Tongue (tissue), 3 donors: ENCODE data around the gene VPS39. TPM values are rescaled to one million over a fixed set of nuclear protein-coding genes. Genes with fewer than 3 reads are reported as not detected.
A peak's percentile ranks its signal among the peaks of the same experiment; 100 is the strongest.

Experiments
- DNase-seq: peaks from one replicate; pipeline ENCODE4 v3.0.0-alpha.2; 2015
- small RNA-seq: library from RNA; depleted of rRNA; stranded (forward); fragments of <200 nt; gene quantifications from one replicate; pipeline ENCODE3, GENCODE V24; 2014; ENCODE audit warnings: low replicate concordance
- total RNA-seq: library from RNA; depleted of rRNA; stranded (reverse); fragments of >200 nt; gene quantifications from one replicate; pipeline ENCODE4 v1.2.3, GENCODE V29; 2014

The VPS39 gene
- total RNA-seq, 1 donor from 2014 or later, result 36.1 TPM

DNA sequence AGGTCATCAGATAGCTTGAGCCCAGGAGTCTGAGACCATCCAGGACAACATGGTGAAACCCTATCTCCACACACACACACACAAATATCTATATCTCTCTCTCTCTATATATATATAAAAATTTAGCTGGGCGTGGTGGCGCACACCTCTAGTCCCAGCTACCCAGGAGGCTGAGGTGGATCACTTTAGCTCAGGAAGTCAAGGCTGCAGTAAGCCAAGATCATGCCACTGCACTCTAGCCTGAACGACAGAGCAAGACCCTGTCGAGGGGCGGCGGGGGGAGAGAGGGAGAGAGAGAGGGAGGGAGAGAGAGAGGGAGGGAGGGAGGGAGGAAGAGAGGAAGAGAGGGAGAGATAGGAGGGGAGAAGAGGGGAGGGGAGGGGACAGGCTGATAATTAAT lies 79.6 kb downstream of the VPS39 start:
- no peak for DNase-seq

DNA sequence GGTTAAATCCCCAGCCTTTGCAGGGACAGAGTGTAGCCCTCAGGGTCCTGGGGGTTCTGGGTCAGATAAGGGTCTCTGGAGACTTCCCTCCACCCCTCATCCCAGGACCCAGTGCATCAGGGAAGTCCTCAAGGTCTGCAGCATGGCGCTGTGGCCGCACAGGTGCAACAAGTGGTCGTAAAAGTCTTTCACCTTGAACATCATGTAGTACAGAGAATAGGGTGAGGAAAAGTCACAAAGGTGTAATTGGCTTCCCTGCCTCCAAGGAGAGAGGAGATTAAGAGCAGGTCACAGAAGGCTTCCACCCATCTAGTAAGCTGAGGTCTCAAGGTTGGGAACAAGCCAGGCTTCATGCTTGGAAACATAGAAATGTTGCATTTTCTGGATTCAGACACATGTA lies 84.6 kb downstream of the VPS39 start:
- no peak for DNase-seq

DNA sequence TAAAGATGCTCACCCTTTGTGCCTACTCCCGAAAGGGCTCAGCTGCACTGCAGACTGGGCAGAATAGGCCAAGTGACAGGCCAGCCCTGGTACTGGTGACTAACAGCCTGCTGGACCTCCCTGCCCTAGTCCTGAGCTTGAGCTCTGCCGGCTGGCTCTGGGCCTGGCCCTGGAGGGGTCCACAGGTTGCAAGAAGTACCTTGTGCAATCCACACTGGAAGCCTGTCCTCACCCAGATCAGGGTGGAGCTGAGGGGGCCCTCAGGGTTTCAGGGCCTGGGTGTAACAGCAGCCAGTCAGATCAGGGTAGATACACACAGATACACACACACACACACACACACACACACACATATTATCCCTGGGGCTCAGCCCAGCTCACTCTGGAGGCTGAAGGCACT lies 86.4 kb downstream of the VPS39 start:
- no peak for DNase-seq

GRCh38 chr15:42121021-42121420 lies 87.1 kb downstream of the VPS39 start:
- DNase-seq, result no peak

DNA sequence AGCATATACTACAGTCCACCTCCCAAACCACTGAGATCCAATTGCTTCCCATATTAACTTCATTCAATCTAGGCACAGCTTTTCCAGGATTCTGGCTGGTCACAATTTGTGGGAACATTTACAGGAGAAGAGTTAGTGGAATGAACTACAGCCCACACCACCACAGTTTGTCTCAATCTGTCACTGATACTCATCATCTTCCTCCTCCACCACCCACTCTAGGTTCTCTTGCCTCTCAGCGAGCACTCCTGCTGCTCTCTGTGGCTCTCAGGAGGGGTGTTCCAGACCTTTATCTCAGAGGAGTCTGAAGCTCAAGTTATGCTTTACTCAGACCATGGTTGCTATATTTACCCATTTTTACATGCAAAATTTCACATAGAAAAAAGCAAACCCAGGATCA lies 87.8 kb downstream of the VPS39 start:
- no peak for DNase-seq

- DNase-seq, result no peak
These were observed 88.7 kb downstream of the VPS39 start for GRCh38 chr15:42119446-42119760.

DNA sequence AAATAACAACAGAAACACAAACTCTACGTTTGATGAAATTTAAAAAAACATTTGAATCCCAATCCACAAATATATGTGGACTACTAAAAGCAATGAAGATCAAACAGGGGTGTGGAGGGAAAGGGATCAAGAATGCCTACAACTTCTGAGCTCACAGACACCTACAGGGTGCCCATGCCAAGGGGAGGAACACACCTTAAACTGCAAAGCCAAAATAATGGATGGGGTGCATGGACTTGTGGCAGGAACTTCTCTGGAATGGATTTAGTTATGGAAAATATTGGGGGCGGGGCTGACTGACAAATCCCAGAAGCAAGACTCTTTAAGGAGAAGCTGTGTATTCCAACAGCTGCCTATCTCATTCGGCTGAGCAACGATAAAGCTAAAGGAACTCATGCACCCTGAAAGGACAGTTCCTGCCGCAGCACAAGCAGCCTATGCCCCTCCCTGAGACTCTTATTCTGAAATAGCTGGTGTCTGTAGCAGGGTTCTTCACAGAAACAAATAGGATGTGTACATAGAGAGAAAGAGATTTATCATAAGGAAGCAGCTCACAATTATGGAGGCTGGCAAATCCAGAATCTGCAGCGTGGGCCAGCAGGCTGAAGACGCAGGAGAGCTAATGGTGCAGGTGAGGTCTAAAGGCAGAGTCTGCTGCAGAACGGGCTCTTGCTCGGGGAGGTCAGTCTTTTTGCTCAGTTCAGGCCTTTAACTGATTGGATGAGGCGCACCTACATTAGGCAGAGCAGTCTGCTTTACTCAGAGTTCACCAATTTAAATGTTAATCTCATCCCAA lies 89.3 kb downstream of the VPS39 start:
- peak; percentile 62 for DNase-seq

DNA sequence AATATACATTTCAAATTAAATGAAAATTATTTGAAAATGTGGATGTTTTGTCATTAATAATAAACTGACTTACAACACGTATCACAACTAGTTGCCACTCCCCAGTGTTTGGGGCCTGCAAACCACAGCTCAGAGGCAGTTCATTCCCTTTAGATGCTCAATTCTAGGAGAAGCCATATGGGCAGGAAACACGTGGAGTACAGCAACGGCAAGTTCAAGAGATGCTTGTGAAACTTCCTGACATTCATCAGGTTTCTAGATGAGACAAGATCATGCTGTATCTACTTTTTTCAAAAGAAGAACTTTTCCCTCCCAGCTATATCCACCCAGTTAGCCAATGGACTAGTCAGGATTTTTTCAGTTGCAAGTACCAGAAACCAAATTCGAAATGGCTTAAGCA lies 96.2 kb downstream of the VPS39 start:
- no peak for DNase-seq

DNA sequence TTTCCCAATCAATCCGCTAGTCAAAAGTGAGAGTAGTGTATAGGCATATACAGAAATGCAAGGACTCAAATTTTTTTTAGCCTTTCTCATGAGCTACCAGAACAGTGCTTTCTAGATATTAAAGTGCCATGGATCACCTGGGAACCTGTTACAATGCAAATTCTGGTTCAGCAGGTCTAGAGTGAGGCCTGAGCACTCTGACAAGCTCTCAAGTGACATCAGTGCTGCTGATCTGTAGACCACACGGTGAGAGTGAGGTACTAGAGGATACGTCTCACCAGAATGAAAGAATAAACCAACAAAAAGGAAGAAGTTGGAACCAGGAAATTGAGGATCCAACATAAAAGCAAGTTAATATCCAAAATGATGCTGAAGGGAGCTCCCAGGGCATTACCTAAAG lies 97.7 kb downstream of the VPS39 start:
- no peak for DNase-seq

GRCh38 chr15:42108806-42109205 lies 99.3 kb downstream of the VPS39 start:
- no peak for DNase-seq

Small RNAs within 50 kb of the gene (small RNA-seq; reads per million reads assigned to genes)
- gene MIR627, result 0.89 reads per million, percentile 84 among the genes with 10 or more reads in this experiment

Other genes starting within 250 kb of the VPS39 start
- 39.1 TPM for gene EHD4, start 235.7 kb downstream of the VPS39 start, total RNA-seq
- 1.9 TPM for gene PLA2G4E, start 187.3 kb downstream of the VPS39 start, total RNA-seq
- gene PLA2G4D, start 113.7 kb downstream of the VPS39 start, total RNA-seq, result not detected
- 1.5 TPM for gene PLA2G4F, start 51.7 kb downstream of the VPS39 start, total RNA-seq
- gene GANC, start 64.9 kb upstream of the VPS39 start, total RNA-seq, result 23.8 TPM
- 79.1 TPM for gene TMEM87A, start 65.1 kb upstream of the VPS39 start, total RNA-seq
- gene CAPN3, start 151.2 kb upstream of the VPS39 start, total RNA-seq, result 336 TPM